Measurements from ENCODE around the gene CHD6. TPM values are rescaled to one million over a fixed set of nuclear protein-coding genes. Genes with fewer than 3 reads are reported as not detected.

Gene CHD6
- polyA plus RNA-seq, 1 experiment = 16.4 TPM

- ChIA-PET POLR2A (no interaction called here), CTCF (no interaction called here)
- Histone ChIP-seq H3K36me3 (ENCODE audit: control insufficient read depth, insufficient read depth, low read length) (no peaks in the 10 kb centered on the region), H3K27me3 (ENCODE audit: control insufficient read depth, insufficient read depth, low read length) (no peaks in the 10 kb centered on the region), H3K4me3 (ENCODE audit: low read depth, low read length) (no peak overlapping the region)
- no peak for TF ChIP-seq CTCF (IDR thresholded peaks at IDR 0.05; ENCODE audit: insufficient read depth, low read depth, low read length)
- DNase-seq (ENCODE audit: low read depth) = no peak
Observed at GRCh38 chr20:41559658-41560057, 58.5 kb downstream of the CHD6 start.

GRCh38 chr20:41553142-41553879, 64.9 kb downstream of the CHD6 start:
- no peaks in the 10 kb centered on the region for H3K27me3 ChIP-seq (ENCODE audit: control insufficient read depth, insufficient read depth, low read length)
- ChIA-PET POLR2A (no interaction called here), CTCF (no interaction called here)
- H3K4me3 ChIP-seq (ENCODE audit: low read depth, low read length) = no peak overlapping the region
- TF ChIP-seq CTCF (IDR thresholded peaks at IDR 0.05; ENCODE audit: insufficient read depth, low read depth, low read length) = no peak
- no peak for DNase-seq (ENCODE audit: low read depth)
- no peaks in the 10 kb centered on the region; the same call in 1 of the 2 replicates for H3K36me3 ChIP-seq (ENCODE audit: control insufficient read depth, insufficient read depth, low read length)

- ChIA-PET POLR2A (no interaction called here), CTCF (no interaction called here)
- Histone ChIP-seq H3K4me3 (ENCODE audit: low read depth, low read length) (no peak overlapping the region), H3K36me3 (ENCODE audit: control insufficient read depth, insufficient read depth, low read length) (no peaks in the 10 kb centered on the region; the same call in 1 of the 2 replicates), H3K27me3 (ENCODE audit: control insufficient read depth, insufficient read depth, low read length) (no peaks in the 10 kb centered on the region)
- TF ChIP-seq CTCF (IDR thresholded peaks at IDR 0.05; ENCODE audit: insufficient read depth, low read depth, low read length) = no peak
- no peak for DNase-seq (ENCODE audit: low read depth)
Observed at GRCh38 chr20:41552295-41553068, 65.7 kb downstream of the CHD6 start.

- no peaks in the 10 kb centered on the region for H3K27me3 ChIP-seq (ENCODE audit: control insufficient read depth, insufficient read depth, low read length)
- no peak overlapping the region for H3K4me3 ChIP-seq (ENCODE audit: low read depth, low read length)
- ChIA-PET POLR2A (no interaction called here), CTCF (interaction anchor here (1.3 kb wide), 1 partner anchor 13 kb away, joined by 3 read pairs; no protein-coding TSS in a partner anchor)
- no peaks in the 10 kb centered on the region; the same call in 1 of the 2 replicates for H3K36me3 ChIP-seq (ENCODE audit: control insufficient read depth, insufficient read depth, low read length)
- no peak for DNase-seq (ENCODE audit: low read depth)
- no peak for TF ChIP-seq CTCF (IDR thresholded peaks at IDR 0.05; ENCODE audit: insufficient read depth, low read depth, low read length)
Observed at GRCh38 chr20:41551011-41551705, 67.0 kb downstream of the CHD6 start.

GRCh38 chr20:41547221-41547620, 71.0 kb downstream of the CHD6 start:
- H3K36me3 ChIP-seq (ENCODE audit: control insufficient read depth, insufficient read depth, low read length) = no peaks in the 10 kb centered on the region
- ChIA-PET CTCF (interaction anchor here (1.1 kb wide), 1 partner anchor 12 kb away, joined by 3 read pairs; no protein-coding TSS in a partner anchor), POLR2A (no interaction called here)
- H3K4me3 ChIP-seq (ENCODE audit: low read depth, low read length) = no peak overlapping the region
- no peak for TF ChIP-seq CTCF (IDR thresholded peaks at IDR 0.05; ENCODE audit: insufficient read depth, low read depth, low read length)
- no peaks in the 10 kb centered on the region for H3K27me3 ChIP-seq (ENCODE audit: control insufficient read depth, insufficient read depth, low read length)
- no peak for DNase-seq (ENCODE audit: low read depth)

Data from BJ (cell line).